ENCODE data around the gene OR6S1.
"Not testable (repeated sequence)": the region's sequence is repeated elsewhere in the genome, so short reads cannot be mapped to it uniquely, and the experiment has no call there.

OR6S1 gene

DNA sequence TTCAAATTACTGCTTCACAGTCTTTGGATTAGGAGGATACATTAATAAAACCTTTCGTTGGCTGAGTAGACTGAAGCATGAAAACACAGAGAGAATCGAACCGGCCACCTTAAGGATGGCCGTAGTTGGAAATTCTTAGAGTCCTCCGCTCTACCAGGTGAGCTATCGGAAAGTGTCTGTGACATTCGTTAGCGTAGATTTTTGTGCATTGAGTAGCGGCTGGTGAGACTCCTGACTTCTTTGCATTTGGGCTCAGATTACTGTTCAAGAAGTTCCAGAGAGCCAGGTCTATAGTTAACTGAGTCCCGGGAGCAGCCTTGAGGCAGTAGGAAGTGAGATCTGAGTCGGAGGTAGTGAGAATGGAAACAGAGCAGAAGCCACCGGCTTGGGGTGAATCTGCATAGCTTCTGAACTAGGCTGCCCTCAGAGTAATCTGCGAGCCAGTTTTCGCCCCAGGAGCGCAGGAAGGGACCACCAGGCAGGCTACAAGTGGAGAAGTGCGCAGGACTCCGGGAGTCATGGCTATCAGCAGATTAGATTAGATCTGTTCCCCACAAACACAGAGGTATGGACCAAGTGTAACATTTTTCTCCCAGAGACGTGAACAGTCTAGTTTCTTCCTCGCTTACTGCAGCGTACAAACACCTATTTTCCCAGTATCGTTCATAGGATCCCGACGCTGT is 11.0 kb downstream of the OR6S1 start:
- FAIRE-seq = no peak

DNA sequence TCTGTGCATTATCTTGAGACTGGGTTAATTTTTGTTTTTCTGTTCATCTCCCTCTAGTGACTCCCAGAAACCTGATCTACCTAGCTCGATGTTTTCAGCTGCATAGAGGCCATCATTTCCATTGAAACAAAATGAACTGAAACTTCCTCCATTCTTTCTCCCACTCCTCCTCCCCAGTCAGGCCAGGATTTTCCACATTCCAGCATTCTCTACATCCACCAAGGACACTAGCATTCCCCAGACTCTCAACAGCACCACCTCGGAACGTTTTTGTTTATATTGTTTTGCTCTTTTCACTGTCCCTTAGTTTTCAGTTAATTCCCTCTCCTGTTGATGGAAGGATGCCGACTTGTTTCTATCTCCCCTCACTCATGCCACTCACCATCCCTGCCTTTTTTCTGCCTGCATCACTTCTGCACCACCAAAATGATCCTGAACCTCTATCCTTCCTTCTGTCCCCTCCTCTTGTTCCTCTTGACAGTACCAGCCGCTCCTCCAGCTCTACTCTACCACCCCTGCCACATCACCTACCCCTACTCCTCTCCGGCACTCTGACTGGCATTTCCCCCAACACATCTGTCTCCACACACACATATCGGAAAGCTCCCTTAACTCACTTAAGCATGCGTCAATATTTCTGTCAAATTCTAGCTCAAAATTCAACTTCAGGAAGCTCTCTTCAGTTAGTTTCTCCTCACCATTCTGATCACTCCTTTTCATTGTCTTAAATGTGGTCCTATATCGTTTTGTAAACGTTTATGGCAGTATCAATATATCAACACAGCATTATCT is 13.2 kb downstream of the OR6S1 start:
- no peak for FAIRE-seq

DNA sequence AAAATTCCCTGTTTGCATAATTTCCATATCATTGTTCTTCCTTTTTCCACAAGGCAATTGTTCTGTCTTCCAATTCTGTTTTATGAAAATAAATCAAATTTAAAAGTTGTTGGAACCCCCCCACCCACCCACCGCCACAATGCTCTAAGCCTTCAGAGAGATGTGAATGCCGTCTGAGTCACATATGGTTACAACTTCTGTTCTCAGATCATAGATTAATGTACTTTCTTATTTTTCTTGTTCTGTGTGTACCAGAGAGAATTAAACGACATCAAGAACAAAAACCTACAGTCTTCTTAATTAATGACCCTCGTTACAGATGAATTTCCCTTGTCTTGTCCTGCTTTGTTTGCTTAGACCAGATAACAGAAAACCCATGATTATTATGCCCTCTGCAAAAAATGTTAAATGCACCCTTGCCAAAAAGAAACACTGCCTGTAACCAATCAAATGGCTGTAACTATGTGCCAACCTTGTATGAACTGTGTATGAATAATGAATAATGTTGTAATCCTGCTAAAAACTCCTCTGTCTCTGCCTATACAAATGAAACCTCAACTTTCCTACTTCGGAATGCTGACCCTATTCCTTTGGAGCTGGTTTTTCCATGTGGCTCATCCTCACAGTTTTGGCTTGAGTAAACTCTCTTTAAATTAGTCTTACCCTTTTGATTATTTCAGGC is 14.0 kb downstream of the OR6S1 start:
- no peak for FAIRE-seq

DNA sequence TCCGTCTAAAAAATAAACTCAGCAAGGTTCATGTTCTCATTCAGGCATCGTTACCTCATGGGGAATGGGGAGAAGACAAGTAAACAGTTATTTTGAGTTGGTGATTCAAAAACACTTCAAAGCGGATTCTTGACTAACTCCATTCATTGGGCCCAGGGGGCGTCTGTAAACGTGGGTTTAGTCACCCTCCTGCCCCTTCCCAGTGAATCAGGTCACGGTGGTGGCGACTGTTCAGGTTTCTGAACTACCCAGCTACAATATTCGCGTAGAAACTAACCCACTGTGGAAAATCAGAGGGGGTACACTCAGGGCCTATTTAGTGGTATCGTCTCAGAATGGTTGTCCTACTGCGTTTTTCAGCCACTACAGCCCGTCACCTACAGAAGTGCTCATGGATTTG is 15.2 kb downstream of the OR6S1 start:
- FAIRE-seq = no peak

DNA sequence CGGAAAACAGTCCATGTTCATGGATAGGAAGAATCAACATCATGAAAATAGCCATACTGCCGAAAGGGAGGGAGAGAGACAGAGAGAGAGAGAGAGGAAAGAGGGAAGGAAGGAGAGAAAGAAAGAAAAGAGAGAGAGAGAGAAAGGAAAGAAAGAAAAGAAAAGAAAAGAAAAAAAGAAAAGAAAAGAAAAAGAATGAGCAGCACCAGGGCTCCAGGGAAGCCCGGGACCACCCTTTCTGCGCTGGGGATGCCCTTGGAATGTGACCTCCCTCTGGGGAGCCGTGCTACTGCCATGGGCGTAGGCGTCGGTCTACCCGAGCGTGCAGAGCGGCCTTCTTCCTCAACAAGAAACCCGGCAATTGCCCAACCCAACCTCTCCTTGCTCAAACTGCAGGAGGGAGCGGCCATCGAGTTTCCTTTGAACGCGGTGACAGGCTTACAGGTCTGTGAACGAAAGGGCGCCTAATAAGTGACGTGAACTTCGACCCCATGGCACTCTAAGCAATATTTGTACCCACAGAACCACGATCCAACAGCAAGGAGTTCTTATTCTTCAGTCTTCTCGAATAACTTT is 16.9 kb downstream of the OR6S1 start:
- no peak for FAIRE-seq

DNA sequence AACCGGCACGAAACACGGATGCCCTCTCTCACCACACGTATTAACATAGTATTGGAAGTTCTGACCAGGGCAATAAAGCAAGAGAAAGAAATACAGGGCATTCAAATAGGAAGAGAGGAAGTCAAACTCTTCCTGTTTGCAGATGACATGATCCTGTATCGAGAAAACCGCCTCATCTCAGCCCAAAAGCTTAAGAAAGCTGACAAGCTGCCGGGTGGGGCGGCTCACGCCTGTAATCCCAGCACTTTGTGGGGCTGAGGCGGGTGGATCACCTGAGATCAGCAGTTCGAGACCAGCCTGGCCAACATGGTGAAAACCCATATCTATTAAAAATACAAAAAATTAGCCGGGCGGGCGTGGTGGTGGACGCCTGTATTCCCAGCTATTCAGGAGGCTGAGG is 17.7 kb downstream of the OR6S1 start:
- no peak for FAIRE-seq

DNA sequence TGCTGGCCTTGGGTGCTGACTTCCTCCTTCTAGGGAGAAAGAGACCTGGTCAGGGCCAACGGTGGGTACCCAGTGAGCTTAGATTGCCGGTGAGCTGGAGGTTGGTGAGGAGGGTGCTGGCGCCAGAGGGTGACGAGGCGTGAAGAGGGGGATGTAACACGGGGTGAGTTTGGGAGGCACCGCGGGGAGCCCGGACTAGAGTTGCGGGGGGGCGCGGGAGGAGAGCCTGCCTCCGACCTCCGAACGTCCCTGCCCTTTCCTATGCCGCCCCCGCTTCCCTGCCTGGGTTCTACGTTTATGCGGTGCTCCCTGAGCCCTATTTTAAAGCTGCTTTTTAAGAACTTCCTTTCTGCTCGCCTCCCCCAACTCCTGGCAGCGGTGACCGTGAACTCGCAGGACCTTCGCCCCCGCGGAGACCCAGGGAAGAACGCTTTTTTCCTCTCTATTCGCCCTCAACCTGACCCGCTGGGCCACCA is 18.6 kb downstream of the OR6S1 start:
- no peak for FAIRE-seq

DNA sequence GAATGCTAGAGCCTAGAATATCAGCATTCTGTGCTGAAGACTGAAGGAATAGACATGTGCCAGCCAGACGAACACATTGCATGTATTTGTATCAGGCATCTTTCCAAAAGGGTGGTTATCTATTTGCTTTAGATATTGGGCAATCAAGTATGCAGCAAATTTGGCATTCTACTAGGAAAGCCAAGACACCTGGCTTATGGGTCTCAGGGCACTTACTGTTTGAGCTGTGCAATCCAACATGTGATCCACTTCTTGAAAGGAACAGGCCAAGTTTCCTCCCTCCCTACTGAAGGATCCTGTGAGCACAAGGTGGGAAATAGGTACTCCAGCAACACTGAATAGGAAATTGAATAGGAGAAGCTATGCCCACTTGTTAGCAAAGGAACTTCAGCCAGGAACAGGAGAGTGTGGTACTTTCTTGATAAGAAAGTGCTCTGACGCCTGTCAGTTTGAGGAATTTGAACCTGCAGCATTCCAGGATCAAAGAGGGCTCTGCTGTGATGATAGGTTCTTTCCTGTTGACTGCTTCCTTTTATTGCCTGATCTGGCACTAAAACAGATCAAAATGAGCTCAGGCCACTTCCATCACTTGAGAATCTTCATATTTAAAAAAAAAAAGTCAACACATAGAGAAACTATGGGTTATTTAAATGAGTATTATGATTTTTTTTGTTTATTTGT is 20.6 kb downstream of the OR6S1 start:
- FAIRE-seq = no peak

DNA sequence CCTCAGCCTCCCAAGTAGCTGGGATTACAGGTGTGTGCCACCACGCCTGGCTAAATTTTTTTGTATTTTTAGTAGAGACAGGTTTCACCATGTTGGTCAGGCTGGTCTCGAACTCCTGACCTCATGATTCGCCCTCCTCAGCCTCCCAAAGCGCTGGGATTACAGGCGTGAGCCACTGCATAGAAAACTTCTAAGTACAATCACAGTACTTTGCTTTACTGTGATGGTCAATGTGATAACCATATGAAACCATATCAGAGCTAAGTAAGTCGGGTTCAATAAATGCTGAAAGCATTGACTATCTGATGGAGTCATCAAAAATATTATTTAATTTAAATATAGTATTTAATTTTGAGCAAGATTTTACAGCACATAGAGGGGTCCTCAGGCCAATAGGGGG is 21.8 kb downstream of the OR6S1 start:
- not testable (repeated sequence) for FAIRE-seq

DNA sequence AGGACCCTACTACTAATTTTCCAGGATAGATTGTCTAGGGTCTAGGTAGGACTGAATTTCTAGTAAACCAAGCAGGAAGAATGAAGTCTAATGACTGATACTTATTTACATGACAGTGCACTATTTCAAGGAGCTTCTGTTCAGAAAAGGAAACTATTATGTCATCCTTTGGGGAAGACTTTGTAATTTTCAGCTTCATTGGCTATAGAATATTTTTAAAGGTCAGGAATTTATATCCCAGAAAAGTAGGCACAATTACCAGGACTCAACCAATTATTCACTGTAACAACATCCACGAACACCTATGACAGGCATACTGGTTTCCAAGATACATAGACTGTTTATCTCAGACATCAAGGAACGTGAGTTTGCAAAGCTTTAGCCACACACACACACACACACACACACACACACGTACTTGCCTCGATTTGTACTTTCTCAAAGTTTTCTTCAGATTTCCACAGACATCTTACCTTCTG is 23.2 kb downstream of the OR6S1 start:
- FAIRE-seq = no peak

DNA sequence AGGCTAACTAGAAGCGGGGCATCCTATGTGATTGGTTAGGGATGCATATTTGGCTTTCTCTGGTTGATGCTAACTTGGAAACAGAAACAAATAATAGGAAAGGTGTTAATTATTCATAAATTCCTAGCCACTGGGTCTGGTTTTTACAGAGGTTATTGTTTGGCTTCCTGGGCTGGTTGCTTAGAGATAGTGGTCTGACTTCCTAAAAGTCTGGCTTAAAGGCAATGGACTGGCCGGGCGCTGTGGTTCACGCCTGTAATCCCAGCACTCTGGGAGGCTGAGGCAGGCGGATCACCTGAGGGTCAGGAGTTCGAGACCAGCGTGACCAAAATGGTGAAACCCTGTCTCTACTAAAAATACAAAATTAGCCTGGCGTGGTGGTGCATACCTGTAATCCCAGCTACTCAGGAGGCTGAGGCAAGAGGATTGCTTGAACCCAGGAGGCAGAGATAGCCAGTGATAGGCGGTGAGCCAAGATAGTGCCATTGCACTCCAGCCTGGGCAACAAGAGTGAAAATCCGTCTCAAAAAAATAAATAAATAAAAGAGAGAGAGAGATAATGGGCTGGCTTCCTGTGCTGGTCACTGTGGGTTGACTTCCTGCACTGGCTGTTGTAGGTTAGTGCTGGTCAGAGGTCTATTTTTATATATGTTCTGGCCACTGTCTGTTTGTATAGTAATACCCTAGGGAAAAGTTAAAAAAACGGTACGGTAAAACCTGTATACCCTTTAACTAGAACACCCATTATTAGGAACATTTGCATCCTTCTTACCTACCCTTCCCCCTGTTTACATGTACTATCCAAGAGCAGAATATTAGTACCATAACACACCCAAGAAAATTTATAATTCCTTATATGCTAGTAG is 24.1 kb downstream of the OR6S1 start:
- no peak for FAIRE-seq

DNA sequence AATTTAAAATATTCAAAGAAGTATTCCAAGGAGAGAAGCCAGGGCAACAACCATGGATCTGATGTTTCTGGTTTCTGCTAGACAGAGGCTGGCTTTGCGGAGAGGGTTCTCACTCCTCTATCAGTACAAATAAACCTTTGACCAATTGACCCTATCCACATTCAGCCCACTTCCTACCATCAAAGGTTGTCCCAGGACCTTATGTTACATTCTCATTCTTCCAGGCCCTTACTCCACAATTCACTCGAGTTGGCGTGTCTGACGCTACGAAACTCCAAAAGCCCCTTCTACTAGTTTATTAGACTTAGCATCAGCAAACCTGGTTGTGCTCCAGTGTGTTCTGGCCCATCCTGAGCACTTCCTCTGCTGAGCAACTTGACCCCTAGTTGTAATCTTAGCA is 25.5 kb downstream of the OR6S1 start:
- no peak for FAIRE-seq

DNA sequence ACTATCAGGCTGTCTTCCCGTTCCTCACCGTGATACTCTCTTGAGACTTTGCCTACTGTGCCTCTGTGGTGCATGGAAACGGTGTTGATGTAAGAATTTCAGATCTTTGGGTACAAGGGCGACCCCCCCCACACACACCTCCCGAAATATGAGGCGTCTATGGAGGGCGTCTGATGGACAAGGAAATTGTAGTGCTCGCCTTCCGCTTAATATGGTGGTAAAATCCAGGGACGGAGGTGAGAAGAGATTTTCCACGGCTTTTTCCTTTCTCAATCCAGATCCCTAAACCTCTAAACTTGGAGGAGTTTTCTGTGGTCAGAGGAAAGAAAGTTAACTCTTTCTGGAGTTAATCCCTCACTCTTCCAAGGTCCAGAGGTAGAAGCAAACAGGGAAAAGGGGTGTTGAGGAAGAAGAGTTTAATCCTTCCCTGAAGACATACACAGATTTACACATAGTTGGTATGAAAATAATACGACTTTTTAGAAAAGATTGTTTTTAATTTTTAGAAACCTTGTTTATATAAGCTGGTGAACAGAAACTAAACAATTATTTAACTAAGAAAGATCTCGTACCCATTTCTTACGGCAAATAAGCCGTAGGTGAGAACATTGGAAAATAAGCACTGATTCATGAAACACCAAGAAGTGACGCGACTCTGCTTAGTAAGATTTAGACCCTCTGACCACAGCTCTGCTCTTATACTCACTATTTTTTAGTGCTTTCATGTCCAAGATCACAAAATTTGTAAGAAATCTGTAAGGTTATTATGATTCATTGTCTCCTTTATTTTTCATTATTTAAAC is 27.3 kb downstream of the OR6S1 start:
- FAIRE-seq = no peak

DNA sequence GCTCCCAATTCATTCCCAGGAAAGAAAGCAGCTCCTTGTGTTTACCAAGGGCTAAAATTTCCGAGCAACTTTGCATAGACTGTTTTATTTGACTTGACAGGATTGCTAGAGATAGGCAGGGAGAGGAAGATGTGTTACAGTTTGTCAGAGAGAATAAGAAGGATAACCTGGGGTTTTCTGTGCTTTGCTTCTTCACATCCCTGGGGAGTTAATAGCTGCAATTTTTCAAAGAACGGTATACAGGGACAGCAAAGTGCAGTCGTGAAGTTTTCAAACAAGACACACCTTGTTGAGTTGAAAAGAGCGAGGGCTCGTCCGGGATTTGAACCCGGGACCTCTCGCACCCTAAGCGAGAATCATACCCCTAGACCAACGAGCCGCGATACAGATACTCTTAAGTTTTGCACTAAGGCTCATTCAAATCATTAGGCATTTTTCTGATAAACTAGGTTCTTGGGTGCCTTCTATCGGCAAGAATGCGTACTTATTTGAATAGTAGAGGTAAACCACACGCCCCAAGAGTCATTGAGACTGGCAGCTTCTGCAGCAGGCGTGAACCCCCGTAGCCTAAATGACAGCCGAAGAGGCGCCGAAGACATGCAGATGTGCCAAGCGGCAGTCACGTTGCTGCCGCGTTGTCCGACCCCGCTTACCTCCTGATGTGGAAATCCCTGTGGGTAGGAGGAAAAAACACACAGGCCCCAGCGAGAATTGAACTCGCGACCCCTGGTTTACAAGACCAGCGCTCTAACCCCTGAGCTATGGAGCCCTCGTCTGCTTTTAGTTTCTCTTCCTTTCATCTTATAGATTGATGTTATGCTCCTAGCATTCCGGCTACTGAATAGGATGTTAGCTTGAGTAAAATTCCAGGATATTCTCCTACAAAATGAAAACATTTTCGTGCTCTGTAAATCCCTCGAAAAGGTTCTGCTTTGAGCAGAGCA is 28.1 kb downstream of the OR6S1 start:
- FAIRE-seq = no peak

DNA sequence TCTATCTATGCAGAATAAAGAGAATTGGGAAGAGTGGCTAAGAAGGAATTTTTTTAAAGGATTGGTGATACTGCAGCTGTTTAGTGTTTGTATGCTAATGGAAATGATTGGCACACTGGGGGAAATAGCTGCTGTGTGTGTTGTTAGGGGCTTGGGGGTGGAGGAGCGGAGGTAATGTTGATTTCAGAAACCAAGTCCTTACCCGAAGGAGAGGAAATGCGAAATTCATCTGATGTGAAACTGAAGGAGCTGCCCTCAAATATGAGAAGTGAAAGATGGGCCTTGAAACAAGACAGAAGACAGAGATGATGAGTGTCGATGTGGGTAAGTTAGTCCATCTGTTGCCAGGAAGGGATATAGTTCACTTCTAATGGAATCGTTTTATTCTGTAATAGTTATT is 29.1 kb downstream of the OR6S1 start:
- no peak for FAIRE-seq

DNA sequence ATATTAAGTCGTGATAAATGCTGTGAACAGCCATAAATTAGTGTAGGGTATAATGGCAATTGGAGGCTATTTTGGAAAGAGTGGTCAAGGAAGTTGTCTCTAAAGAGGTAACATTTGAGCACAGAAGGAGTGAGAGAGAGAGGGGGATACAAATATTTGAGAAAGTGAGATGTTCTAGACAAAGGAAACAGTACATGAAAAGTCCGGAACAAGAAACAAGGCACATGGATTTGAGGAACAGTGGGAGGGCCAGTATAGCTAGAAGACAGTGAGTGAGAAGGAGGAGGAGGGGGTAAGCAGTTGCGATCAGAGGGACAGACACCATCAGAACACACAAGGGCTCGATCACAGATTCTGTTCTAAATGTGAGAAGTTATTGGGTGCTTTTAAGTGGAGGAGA is 30.2 kb downstream of the OR6S1 start:
- no peak for FAIRE-seq

DNA sequence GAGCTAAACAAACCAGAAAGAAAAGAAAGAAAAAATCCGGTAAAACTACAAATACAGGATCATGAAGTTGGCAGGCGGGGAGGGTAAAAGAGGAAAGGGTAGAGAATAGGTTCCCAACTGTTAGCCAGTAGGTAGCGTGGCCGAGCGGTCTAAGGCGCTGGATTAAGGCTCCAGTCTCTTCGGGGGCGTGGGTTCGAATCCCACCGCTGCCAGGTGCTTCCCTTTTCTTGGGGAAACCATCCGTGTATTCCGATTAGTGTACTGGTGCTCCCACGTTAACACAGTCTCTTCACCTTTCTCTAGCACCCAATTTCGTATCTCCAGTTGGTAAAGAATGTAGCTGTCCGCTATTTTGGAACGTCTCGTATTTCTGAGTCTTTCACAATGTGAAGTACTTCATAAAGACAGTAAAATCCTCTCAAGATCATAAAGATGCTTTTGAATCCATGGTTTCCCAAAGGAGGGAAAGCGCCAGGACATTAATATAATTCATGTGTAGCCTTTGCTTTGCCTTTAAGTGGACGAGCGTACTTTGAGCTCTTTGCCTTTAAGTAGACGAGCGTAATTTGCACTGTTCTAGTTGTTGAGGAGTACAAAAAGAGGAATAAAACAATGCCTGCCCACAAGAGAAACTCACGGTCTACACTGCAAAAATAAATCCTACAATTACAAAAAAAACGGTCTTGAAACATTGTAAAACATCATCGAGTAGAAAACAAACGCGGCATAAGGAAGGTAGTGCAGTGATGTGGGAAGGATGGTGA is 31.3 kb downstream of the OR6S1 start:
- FAIRE-seq = no peak

DNA sequence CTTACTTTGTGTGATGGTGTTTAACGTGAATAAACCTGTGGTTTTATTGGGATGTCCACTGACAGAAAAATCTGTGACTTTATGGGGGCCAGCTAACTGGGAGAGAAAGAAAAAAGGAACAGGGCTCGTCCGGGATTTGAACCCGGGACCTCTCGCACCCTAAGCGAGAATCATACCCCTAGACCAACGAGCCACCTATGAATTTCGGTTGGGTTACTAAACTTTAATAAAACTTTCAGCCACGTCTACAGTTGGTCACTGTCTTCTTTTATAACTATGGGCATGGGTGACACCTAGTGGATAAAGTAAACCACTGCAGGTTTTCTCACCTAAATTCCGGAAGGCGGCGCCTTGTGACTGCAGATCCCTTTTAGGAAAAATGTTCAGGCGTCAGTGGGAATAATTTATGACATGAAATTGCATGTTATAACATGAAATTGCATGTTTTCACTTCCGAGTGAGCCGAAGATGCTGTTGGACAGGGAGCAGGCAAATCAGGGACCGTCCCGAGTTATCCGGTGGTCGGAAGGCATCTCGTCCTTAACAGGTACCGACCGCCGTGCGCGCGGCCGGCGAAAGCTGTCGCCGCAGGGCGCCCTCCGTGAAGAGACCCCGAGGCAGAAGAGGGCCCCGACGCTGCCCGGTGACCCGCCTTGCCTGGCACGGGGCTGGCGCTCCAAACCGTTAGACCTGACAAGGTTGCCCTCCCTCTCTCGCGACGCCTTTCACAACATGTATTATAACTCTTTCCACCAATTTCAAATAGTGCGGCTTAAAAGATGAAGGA is 32.1 kb downstream of the OR6S1 start:
- FAIRE-seq = no peak
